NCI-H1436 (cell line): ENCODE results near the gene TMPRSS6.
"Not testable (repeated sequence)": the region's sequence is repeated elsewhere in the genome, so short reads cannot be mapped to it uniquely, and the experiment has no call there.

ENCODE experiments used
- DNase-seq: peaks from one replicate; lab custom pipeline; 2025; lab: John Stamatoyannopoulos, UW

Gene TMPRSS6

GRCh38 chr22:37088750-37089408 lies 20.6 kb downstream of the TMPRSS6 start:
- no peak for DNase-seq

- no peak for DNase-seq
These were observed 21.4 kb downstream of the TMPRSS6 start for GRCh38 chr22:37088108-37088605.

- DNase-seq: no peak
These were observed 23.3 kb downstream of the TMPRSS6 start for GRCh38 chr22:37086184-37086583.

- DNase-seq: no peak
These were observed 25.1 kb downstream of the TMPRSS6 start for GRCh38 chr22:37084385-37084784.

GRCh38 chr22:37083914-37084313 lies 25.6 kb downstream of the TMPRSS6 start:
- DNase-seq: no peak

- DNase-seq: no peak
These were observed 27.2 kb downstream of the TMPRSS6 start for GRCh38 chr22:37082251-37082873.

GRCh38 chr22:37080838-37081237 lies 28.7 kb downstream of the TMPRSS6 start:
- no peak for DNase-seq

- no peak for DNase-seq
These were observed 29.1 kb downstream of the TMPRSS6 start for GRCh38 chr22:37080438-37080837.

GRCh38 chr22:37079668-37080171 lies 29.8 kb downstream of the TMPRSS6 start:
- no peak for DNase-seq

GRCh38 chr22:37079158-37079557 lies 30.4 kb downstream of the TMPRSS6 start:
- no peak for DNase-seq

- DNase-seq: peak; percentile 39
These were observed 31.6 kb downstream of the TMPRSS6 start for GRCh38 chr22:37077802-37078448.

- DNase-seq: no peak
These were observed 33.6 kb downstream of the TMPRSS6 start for GRCh38 chr22:37075822-37076433.

GRCh38 chr22:37075046-37075445 lies 34.5 kb downstream of the TMPRSS6 start:
- no peak for DNase-seq

- DNase-seq: no peak
These were observed 35.0 kb downstream of the TMPRSS6 start for GRCh38 chr22:37074537-37074936.

GRCh38 chr22:37072673-37073072 lies 36.8 kb downstream of the TMPRSS6 start:
- no peak for DNase-seq

GRCh38 chr22:37071850-37072592 lies 37.5 kb downstream of the TMPRSS6 start:
- DNase-seq: not testable (repeated sequence)

GRCh38 chr22:37070744-37071143 lies 38.8 kb downstream of the TMPRSS6 start:
- no peak for DNase-seq

GRCh38 chr22:37070334-37070733 lies 39.2 kb downstream of the TMPRSS6 start:
- no peak for DNase-seq

- DNase-seq: no peak
These were observed 39.8 kb downstream of the TMPRSS6 start for GRCh38 chr22:37069719-37070118.

- no peak for DNase-seq
These were observed 40.2 kb downstream of the TMPRSS6 start for GRCh38 chr22:37069319-37069718.

- DNase-seq: no peak
These were observed 40.7 kb downstream of the TMPRSS6 start for GRCh38 chr22:37068859-37069258.

GRCh38 chr22:37067428-37067827 lies 42.1 kb downstream of the TMPRSS6 start:
- DNase-seq: no peak
